GM18867 (cell line): Measurements from ENCODE around the gene PRDM4.
"Not testable (repeated sequence)": the region's sequence is repeated elsewhere in the genome, so short reads cannot be mapped to it uniquely, and the experiment has no call there.

Source experiments
- ATAC-seq: cut with Tn5 transposase; IDR thresholded peaks from one replicate; pipeline ENCODE4 v1.9.1; 2021; ENCODE audit warnings: mild to moderate bottlenecking, moderate library complexity; ENCODE audit not compliant: unreplicated experiment

The PRDM4 gene

GRCh38 chr12:107702106-107702505 lies 58.8 kb downstream of the PRDM4 start:
- ATAC-seq, result no peak

- not testable (repeated sequence) for ATAC-seq
Observed at GRCh38 chr12:107695772-107696171, 65.2 kb downstream of the PRDM4 start.

GRCh38 chr12:107685360-107686248 lies 75.3 kb downstream of the PRDM4 start, which contains the start of gene PWP1:
PWP1 (plus strand) TSS chr12:107685799; CDS start chr12:107685900, 101 bp downstream.
- peak; percentile 92 for ATAC-seq

- no peak for ATAC-seq
Observed at GRCh38 chr12:107684990-107685359, 76.0 kb downstream of the PRDM4 start.

GRCh38 chr12:107684029-107684795 lies 76.7 kb downstream of the PRDM4 start:
- ATAC-seq, result no peak
